ENCODE data around the gene C1orf50.

The C1orf50 gene

GRCh38 chr1:42758641-42759040 is 8.4 kb upstream of the C1orf50 start:
- no peak overlapping the region for H3K4me3 ChIP-seq (ENCODE audit: low read depth, low read length)

DNA sequence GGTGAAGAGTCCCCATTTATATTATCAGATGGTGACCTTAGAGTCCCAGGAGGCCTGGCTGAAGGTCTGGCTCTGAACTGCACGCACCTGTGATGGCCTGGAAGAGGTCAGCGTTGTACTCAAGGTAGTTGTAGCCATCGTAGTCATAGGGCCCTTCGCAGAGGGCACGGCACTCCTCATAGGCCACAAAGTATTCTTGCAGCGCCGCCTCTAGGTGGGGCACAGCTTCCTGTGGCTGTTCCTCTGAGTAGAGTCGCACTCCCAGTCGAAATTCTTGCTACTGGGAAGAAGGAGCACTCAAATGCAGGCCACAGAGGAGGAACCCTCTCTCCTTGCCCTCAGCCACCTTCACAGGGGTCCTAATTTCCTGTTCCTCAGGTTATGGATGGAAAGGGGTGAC is 7.9 kb upstream of the C1orf50 start:
- H3K4me3 ChIP-seq (ENCODE audit: low read depth, low read length) = no peak overlapping the region

DNA sequence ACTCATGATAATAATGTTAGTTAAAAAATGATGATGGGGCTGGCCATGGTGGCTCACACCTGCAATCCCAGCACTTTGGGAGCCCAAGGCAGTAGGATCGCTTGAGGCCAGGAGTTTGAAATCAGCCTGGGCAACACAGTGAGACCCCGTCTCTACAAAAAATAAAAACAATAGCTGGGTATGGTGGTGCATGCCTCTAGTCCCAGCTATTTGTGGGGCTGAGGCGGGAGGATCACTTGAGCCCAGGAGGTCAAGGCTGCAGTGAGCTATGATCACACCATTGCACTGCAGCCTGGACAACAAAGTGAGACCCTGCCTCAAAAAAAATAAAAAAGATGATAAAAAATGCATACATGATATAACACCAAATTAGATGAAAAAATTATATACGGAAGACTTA is 5.5 kb upstream of the C1orf50 start:
- no peak overlapping the region for H3K4me3 ChIP-seq (ENCODE audit: low read depth, low read length)

DNA sequence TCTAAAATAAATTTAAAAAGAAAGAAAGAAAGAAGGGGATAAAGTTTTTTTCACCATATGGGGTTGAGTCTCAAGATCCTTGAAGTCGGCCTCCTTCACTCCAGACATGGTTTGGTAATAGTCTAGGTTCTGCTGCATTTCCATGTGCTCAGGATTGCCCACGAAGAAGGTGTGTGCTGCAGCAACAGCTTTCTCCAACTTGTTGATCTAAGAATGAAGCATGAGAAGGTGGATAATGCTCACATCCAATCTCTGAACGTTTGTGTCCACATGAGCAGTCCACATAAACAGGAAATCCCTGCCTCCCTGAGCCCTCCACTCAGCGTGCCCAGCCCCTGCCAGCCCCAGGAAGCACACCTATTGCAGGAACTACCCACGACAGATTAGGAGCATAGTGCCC is 4.8 kb upstream of the C1orf50 start:
- H3K4me3 ChIP-seq (ENCODE audit: low read depth, low read length) = no peak overlapping the region

DNA sequence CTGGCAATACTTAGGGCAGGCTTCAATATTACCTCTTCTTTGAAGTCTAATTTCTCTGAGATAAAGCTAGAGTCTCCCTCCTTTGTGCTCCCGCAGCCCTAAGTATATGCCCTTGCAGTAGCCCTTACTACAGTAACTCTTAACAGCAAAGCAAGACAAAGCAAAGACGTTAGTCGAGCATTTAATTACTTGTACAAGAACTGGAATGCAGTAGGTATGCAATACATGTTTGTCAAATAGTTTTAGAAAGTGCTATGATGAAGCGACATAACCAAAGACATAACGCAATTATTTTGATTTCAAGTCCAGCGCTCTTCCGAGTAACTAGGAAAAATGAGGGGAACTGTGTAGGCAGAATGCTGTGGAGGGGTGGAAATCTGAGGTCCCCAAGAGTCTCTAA is 1.8 kb upstream of the C1orf50 start:
- peak overlapping the region; percentile 14 for H3K4me3 ChIP-seq (ENCODE audit: low read depth, low read length)

DNA sequence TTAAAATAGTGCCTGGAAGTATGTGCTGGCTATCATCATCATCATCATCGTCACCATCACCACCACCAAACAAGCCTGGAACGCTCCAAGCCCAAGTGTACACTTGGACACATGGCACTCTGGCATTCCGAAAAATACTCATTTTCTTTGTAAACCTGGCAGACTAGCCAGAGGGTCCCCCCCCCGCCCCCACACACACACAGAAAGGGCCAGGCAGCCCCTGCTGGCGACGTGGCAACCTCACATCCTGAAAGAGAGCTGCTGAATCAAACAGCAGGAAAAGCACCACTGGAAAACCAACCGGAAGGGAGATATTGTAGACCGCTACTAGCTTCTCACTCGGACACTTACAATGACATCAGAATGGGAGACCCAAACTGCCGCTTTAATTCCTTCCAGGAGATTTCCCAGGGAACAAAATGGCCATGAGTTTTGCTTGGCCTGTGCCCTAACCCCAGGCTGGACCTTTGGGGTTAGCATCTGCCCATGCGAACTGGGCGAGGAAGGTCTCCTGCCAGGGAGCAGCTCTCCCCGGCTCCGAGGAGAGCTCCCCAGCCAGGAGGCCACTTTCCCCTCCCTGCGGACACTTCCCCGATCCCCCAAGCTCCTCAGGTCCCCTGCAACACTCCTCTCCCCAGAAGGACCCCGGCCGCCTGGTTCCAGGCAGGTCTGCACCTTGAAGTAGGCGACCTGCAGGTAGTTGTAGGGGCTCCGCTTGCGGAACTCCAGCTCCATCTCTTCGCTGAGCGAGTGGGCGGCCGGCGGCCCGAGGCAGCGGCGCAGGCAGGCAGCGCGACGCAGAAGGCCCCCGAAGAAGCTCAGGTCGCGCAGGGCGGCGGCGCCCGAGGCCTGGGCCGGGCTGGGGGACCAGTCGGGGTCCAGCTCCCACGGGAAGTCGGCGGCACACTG is 963 bp upstream of the C1orf50 start:
- peak overlapping the region; percentile 94 for H3K4me3 ChIP-seq (ENCODE audit: low read depth, low read length)

DNA sequence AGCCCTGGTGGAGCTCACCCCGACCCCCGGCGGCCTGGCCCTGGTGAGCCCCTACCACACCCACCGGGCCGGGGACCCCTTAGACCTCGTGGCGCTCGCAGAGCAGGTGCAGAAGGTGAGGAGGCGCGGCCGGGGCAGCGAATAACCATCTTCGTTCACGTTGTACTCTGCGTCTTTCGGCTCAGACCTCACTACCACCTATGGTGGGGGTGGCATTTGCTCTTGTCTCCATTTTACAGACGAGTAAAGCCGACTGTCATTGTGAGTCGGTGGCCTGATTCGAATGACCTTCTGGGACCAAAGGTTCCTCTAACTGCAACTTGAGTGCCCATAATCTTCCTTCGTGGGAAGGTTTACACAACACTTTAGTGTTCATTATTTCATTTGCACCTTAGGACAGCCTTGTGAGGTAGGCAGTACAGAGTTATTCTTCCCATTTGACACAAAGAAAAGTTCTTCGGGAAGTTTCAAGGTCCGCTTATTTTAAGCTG is 506 bp downstream of the C1orf50 start:
- H3K4me3 ChIP-seq (ENCODE audit: low read depth, low read length) = peak overlapping the region; percentile 94

- peak overlapping the region; percentile 94 for H3K4me3 ChIP-seq (ENCODE audit: low read depth, low read length)
These were observed 1.1 kb downstream of the C1orf50 start for GRCh38 chr1:42768172-42768571.

DNA sequence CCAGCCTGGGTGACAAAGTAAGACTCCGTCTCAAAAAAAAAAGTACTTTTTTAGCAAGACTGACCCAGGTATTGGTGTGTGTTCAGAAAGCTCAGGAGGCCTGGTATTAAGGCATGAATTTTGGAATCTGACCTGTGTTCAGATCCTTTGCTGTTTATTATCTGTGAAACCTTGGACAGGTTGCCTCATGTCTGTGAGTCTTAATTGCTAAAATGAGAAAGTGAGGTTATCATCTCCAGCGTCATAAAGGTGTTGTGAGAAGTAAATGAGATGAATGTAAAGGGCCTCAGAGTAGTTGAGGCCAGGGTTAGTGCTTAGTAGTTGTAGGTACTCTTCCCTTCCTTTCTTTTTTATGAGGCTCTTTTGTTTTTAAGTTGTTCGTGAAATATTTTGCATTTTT is 2.8 kb downstream of the C1orf50 start:
- H3K4me3 ChIP-seq (ENCODE audit: low read depth, low read length) = no peak overlapping the region

- H3K4me3 ChIP-seq (ENCODE audit: low read depth, low read length) = no peak overlapping the region
These were observed 6.4 kb downstream of the C1orf50 start for GRCh38 chr1:42773420-42773819.

DNA sequence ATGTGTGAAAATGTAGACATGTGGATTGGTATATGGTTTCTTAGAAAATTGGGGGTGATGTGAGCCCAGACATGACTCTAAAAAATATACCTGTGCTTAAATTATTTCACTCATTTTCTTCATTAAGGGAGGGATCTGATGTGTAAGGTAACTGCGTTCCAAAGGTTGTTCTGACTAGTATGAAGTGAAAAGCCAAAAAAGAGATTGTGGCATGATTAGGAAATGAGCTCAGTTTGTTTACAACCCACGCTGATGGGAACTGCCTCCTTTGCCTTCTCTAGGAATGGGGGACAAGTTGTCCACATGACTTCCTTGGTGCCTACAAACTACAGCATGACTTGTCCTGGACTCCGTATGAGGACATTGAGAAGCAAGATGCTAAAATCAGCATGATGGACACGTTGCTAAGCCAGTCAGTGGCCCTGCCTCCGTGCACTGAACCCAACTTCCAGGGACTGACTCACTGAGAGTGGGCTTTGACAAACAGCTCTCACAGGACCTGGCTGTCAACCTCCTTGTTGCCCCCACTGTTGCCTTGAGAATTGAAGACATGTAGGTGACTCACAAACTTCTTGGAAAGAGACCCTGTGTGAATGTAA is 8.0 kb downstream of the C1orf50 start:
- no peak overlapping the region for H3K4me3 ChIP-seq (ENCODE audit: low read depth, low read length)

DNA sequence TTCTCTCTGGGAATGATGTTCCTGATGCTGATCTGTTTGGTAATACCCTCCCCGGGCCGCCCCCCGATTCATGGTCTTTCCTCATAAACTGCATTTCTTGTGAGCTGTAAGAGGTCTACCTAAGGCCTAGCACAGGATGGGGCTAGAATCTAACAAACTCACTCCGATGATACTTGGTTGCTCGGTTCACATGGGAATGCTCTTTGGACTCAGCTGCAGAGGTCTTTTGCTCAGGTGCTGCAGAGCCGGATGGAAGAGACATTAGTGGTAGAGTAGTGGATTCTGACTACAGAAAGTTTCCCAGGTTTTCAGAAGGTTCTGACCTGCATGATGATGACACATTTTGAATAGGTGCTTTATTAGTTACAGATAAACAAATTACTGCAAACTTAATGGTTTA is 9.5 kb downstream of the C1orf50 start:
- H3K4me3 ChIP-seq (ENCODE audit: low read depth, low read length) = no peak overlapping the region

DNA sequence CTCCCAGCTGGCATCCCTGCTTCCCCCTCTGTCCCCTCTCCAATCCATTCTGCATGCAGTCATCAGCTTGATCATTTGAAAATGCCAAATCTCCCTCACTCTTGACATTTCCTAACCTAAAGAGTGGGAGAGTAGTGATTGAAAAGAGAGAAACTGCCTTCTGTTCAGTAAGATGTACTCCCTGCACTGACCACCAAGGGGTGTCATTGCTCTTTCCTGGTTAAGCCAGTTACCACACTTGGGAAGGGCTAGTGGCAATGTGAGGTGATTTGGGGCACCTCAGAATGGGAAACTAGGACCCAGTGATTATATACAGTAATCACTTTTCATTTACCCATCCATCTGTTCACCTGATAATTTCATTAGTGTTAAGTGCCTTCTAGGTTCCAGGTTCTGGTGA is 10.8 kb downstream of the C1orf50 start:
- H3K4me3 ChIP-seq (ENCODE audit: low read depth, low read length) = no peak overlapping the region

DNA sequence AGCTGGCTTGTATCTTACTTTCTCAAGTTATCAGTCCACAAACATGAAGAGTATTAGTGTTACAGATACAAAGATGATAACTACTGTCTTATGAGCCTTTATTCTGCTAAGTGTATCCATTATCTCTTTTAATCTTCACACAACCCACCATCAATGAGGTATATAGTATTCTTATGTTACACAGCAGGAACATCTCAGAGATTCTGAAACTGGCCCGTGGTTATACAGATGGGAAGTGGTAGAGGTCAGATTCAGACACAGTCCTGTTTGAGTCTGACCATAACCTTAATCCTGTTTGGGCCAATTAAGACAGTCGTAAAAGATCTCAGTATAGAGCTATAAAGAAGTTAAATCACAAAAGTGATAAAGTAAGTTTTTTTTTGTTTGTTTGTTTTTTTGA is 12.7 kb downstream of the C1orf50 start:
- no peak overlapping the region for H3K4me3 ChIP-seq (ENCODE audit: low read depth, low read length)

- H3K4me3 ChIP-seq (ENCODE audit: low read depth, low read length) = no peak overlapping the region
These were observed 13.1 kb downstream of the C1orf50 start for GRCh38 chr1:42780176-42780575.

GRCh38 chr1:42783092-42783491 is 16.0 kb downstream of the C1orf50 start:
- no peak overlapping the region for H3K4me3 ChIP-seq (ENCODE audit: low read depth, low read length)

DNA sequence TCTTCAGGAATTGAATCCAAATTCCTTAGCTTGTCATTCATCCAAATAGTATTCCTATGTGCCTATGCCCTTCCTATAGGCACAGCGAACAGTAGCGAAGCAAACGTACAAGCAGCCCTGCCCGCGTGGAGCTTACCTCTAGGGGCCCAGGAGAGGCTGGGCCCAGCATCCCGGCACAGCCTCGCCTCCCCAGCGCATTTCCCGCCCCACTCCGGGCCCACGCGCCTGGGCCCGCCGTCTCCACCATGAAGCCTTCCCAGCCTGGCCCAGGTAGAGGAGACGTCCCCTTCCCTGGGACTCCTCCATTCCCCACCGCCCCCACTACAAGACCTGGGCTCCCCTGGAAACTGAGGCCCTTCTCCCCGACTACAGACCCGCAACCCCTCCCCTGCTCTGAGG is 17.5 kb downstream of the C1orf50 start:
- H3K4me3 ChIP-seq (ENCODE audit: low read depth, low read length) = no peak overlapping the region

DNA sequence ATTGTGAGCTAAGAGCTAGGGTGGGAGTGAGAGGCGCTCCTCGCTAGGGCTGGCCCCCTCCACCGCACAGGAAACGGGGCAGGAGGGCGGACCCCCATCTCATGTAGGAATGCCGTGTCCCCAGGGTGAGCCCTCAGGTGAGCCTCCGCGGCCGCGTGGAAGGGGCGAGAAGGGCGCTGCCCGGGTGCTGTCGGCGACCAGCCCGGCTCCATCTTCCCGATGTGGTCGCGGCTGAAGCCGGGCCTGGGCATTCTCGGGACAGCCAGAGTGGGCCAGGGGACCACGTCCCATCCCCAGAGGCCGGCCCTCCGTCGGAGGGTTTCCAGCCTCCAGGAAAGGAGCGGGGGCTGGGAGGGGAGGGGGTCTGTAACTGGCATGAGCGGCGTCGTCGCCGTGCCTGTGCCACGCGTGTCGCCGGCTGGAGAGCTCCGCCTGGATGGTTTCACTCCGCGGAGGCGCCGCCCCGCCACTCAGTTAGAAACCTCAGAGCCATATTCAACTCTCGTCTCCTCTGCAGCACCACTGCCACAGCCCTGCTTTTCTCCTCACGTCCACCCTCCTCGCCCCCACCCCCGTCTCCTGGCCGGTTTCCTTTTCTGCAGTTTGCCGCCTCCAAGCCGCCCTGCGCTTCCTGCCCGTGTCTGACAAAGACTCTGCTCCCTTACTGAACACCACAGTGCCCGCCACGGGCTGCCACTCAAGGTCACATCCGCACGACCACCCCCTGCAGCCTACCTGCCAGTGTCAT is 18.1 kb downstream of the C1orf50 start, which contains the start of gene TMEM269:
TMEM269 (plus strand) TSS at position 46 of the 748 bp plus-strand sequence. CDS start 4,903 bp downstream, outside the sequence.
- H3K4me3 ChIP-seq (ENCODE audit: low read depth, low read length) = no peak within 1 kb of the TSS

GRCh38 chr1:42786097-42786496 is 19.0 kb downstream of the C1orf50 start:
- H3K4me3 ChIP-seq (ENCODE audit: low read depth, low read length) = no peak overlapping the region

DNA sequence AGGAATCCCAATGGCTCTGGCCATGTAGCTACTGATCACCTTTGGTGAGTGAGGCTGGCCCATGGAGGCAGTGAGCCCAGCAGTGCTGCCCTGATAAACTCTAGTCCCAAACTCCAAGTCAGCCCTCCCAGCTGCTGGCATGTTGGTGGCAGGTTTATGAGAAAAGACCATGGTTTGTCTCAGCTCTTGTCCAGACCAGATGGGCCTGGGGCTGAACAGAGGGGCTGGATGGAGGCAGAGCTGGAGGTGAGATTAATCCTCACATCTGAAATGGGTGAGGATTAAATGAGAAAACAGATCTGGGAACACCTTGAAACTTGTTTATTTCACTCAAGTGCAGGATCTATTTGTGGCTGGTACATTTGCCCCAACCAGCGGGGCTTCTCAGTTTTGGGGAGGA is 21.0 kb downstream of the C1orf50 start:
- H3K4me3 ChIP-seq (ENCODE audit: low read depth, low read length) = no peak overlapping the region

DNA sequence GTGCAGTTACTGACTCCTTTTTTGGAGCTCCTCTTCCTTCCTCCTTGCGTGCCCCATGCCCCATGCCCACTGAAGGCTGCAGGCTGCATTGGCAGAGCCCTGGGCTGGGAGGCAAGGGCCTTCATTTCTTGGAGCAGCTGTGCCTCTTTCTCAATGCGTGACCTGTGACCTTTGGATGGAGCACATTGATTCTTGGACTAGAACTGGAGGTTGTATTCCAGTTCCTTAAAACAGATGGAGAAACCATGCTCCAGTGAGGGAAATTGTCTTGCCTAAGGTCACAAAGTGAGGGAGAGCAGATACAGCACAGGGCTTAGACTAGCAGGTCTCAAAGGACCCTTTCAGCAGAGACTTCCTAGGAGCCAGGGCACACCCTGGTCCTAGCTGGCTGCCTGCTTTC is 26.8 kb downstream of the C1orf50 start:
- H3K4me3 ChIP-seq (ENCODE audit: low read depth, low read length) = no peak overlapping the region

Data from iPS-11a (cell line).